Large intestine (tissue), 12 donors: ENCODE results near the gene HTR4. TPM values are rescaled to one million over a fixed set of nuclear protein-coding genes. Genes with fewer than 3 reads are reported as not detected.

Source experiments
- DNase-seq, 2 donors: peaks; one replicate each; pipeline versions ENCODE4 v3.0.0 to v3.0.0-alpha.2; 2013
- H3K27ac ChIP-seq: one replicate; pipeline ENCODE4 v1.5.1; 2013; ENCODE audit warnings: low read length
- H3K27me3 ChIP-seq: 2 replicates; pipeline ENCODE4 v1.6.1; 2013; ENCODE audit warnings: low read length; ENCODE audit not compliant: control insufficient read depth, insufficient read depth
- H3K36me3 ChIP-seq: 2 replicates; pipeline ENCODE4 v1.6.1; 2013; ENCODE audit warnings: low read length; ENCODE audit not compliant: control insufficient read depth, insufficient read depth
- H3K4me1 ChIP-seq: one replicate; pipeline ENCODE4 v1.6.1; 2013; ENCODE audit warnings: low read length; ENCODE audit not compliant: control insufficient read depth, insufficient read depth
- H3K4me3 ChIP-seq: one replicate; pipeline ENCODE4 v1.5.1; 2013; ENCODE audit warnings: low read length
- H3K9me3 ChIP-seq: one replicate; pipeline ENCODE4 v1.6.1; 2013; ENCODE audit warnings: mild to moderate bottlenecking, low read depth, low read length, moderate library complexity; ENCODE audit not compliant: control insufficient read depth
- WGBS: methylation state at CpG from one replicate; pipeline ENCODE4 v1.1.5; 2013; ENCODE audit warnings: low lambda C conversion rate; ENCODE audit not compliant: insufficient coverage; 5-methylcytosine and 5-hydroxymethylcytosine counted together
- long read RNA-seq, 11 donors: transcript quantifications; one replicate each; lab custom pipeline, GENCODE V29; 2026
- polyA plus RNA-seq: library from polyadenylated mRNA; unstranded; fragments of 120-200 nt; gene quantifications from one replicate; pipeline ENCODE4 v1.2.1, GENCODE V29; 2013

Gene HTR4, protein sequence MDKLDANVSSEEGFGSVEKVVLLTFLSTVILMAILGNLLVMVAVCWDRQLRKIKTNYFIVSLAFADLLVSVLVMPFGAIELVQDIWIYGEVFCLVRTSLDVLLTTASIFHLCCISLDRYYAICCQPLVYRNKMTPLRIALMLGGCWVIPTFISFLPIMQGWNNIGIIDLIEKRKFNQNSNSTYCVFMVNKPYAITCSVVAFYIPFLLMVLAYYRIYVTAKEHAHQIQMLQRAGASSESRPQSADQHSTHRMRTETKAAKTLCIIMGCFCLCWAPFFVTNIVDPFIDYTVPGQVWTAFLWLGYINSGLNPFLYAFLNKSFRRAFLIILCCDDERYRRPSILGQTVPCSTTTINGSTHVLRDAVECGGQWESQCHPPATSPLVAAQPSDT
- polyA plus RNA-seq = 4.7 TPM
- long read RNA-seq, donor 1 = 0 reads
- long read RNA-seq, donor 2 = 0 reads
- long read RNA-seq, donor 3 = 0 reads
- long read RNA-seq, donor 4 = 0 reads
- long read RNA-seq, donor 5 = 0 reads
- long read RNA-seq, donor 6 = 0 reads
- long read RNA-seq, donor 7 = 0 reads
- long read RNA-seq, donor 8 = 0 reads
- long read RNA-seq, donor 9 = 0 reads
- long read RNA-seq, donor 10 = 0 reads
- long read RNA-seq, donor 11, partial matches to known transcripts = 0 of 2 reads
- long read RNA-seq, donor 11, other reads (novel, unspliced or antisense) = 0 of 2 reads

DNA sequence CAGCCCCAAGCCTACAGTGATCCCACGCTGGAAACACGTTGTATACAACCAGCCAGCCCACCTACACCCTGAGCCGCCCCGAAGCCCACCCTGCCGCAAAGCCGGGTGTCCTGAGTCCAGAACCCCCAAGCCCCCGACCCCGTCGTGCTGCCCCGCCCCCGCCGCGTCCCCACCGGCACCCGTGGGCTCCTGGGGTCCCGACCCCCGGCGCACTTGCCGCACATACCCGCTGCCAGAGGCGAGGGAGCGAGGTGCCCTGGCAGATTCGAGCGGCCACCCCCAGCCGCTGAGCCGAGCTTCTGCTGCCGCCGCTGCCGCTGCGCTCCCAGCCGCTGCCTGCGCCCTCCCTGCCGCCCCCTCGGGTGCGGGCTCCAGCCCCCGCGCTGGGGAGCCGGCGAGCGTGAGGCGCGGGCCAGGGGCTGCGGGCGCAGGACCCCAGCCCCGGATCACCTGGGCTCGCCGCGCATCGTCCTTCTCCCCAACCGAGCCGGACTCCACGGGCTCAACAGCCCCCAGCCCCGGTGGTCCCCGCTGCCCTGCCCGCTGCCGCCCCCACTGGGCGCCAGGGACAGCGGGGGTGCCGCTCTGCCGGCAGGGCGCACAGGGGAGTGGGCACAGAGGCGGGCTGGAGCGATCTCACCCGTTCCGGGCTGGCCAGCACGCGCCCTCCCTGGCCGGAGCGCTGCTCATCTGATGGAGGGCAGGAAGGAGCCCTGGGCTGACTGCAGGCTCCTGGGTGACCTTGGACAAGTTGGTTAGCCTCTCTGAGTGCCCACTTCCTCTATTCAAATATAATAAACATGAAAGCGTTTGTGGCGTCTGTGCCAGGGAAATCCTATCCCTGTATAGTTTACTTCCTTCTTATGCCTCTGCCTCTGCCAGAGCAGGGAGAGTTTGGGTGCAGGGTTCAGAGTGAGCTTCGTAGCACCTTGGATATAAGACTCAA is at the start of gene HTR4:
TSS of gene HTR4 (minus strand) at position 692 of the 946 bp plus-strand sequence. CDS start 17,513 bp downstream, outside the sequence.
- peaks cover 12% of the 10 kb centered on the region for H3K4me1 ChIP-seq
- H3K27me3 ChIP-seq = peaks cover 5% of the 10 kb centered on the region
- DNase-seq = peak in 1 of 2 donors; percentile 66
- H3K9me3 ChIP-seq = no peaks in the 10 kb centered on the region
- no CpG with 5 or more reads among the region's 72 CpGs for WGBS
- no peaks in the 10 kb centered on the region for H3K36me3 ChIP-seq
- H3K4me3 ChIP-seq = peak within 1 kb of the TSS; percentile 47
- peak within 1 kb of the TSS; percentile 3 for H3K27ac ChIP-seq

DNA sequence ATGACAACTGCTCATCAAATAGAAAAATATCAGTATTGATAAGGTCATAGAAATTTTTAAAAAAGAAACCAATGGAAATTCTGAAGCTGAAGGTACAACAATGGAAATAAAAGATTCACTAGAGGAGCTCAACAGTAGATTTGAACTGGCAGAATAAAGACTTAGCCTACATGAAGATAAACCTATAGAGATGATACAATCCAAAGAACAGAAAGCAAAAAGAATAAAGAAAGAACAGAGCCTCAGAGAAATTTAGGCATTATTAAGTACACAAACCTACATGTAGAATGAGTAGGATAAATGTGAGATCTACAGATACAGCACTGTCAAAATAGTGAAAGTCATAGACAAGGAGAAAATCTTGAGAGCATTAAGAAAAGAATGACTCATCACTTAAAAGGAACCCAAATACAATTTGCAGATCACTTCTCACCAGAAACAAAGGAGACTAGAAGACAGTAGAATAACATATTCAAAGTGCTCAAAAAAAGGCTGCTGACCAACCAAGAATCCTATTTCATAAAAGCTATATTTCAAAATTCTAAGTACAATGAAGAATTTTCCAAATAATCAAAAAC is 47.8 kb upstream of the HTR4 start:
- no peak for DNase-seq
- H3K27ac ChIP-seq = no peak overlapping the region
- H3K27me3 ChIP-seq = no peaks in the 10 kb centered on the region
- no peaks in the 10 kb centered on the region for H3K36me3 ChIP-seq
- H3K4me1 ChIP-seq = no peaks in the 10 kb centered on the region
- H3K4me3 ChIP-seq = no peak overlapping the region
- no peaks in the 10 kb centered on the region for H3K9me3 ChIP-seq

GRCh38 chr5:148699028-148699427 is 44.7 kb upstream of the HTR4 start:
- no CpG with 5 or more reads among the region's 3 CpGs for WGBS
- DNase-seq = no peak
- Histone ChIP-seq H3K4me1 (no peaks in the 10 kb centered on the region), H3K9me3 (no peaks in the 10 kb centered on the region), H3K4me3 (no peak overlapping the region), H3K36me3 (no peaks in the 10 kb centered on the region), H3K27me3 (no peaks in the 10 kb centered on the region), H3K27ac (no peak overlapping the region)

DNA sequence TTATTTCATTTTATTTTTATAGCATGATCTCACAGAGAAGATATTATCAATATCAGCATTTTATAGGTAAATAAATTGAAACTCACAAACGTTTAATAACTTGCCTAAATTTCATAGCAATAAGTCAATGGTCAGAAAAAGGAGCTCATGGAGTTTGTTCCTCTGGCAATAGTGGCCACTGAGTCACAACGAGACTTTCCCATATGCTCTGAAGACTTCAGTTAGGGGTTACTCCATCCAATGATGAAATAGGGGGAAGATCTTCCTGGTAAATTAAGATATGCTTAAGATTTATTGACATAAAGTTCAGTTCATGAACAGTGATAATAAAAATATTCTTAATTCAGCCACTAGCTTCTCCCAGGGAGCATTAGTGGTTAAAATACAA is 43.5 kb upstream of the HTR4 start:
- no peak for DNase-seq
- Histone ChIP-seq H3K9me3 (no peaks in the 10 kb centered on the region), H3K4me3 (no peak overlapping the region), H3K27me3 (no peaks in the 10 kb centered on the region), H3K36me3 (no peaks in the 10 kb centered on the region), H3K27ac (no peak overlapping the region), H3K4me1 (no peaks in the 10 kb centered on the region)
- WGBS = 80% methylated on average over 1 of the region's 2 CpGs

- H3K9me3 ChIP-seq = no peaks in the 10 kb centered on the region
- no peaks in the 10 kb centered on the region for H3K4me1 ChIP-seq
- DNase-seq = no peak
- H3K27me3 ChIP-seq = no peaks in the 10 kb centered on the region
- no peak overlapping the region for H3K27ac ChIP-seq
- WGBS = 89% methylated on average over 3 of the region's 6 CpGs
- no peaks in the 10 kb centered on the region for H3K36me3 ChIP-seq
- no peak overlapping the region for H3K4me3 ChIP-seq
Measured at GRCh38 chr5:148697180-148697808, 43.0 kb upstream of the HTR4 start.

DNA sequence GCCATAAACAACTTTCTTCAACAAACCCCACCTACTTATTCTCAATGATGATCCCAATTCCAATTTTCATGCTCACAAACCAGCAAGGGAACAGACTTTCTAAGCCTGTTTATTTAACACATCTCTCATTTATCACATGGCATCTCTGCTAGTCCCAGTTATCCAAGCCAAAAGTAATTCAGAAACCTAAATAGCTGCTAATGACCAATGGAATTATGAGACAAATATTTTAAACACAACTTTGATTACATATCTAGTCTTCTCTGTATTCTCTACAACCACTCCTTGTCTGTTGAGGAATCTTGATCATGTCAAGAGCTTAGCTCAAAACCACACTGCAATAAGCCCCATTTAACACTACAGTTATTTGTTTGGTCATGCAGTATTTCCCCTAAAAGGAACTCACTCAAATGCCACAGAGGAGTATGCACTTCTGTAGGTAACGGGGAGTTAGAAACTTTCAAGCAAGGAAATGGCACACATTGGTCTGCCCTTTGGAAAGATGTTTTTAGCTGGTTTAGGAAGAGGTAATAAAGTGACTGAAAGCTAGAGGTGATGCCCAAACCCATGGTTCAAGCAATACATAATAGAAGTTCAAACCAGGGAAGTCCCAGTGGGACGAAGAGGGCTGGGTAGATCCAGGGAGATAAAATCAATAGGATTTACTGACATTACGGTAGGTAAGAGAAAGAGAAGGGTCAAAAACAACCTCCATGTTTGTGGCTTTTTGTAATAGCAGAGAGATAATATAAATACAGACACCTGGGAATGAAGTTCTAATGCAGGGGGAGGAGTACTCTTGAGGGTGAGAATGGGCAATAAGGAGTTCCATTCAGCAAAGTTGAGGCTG is 42.1 kb upstream of the HTR4 start:
- no CpG with 5 or more reads among the region's 3 CpGs for WGBS
- Histone ChIP-seq H3K4me3 (no peak overlapping the region), H3K27ac (no peak overlapping the region), H3K36me3 (no peaks in the 10 kb centered on the region), H3K27me3 (no peaks in the 10 kb centered on the region), H3K9me3 (no peaks in the 10 kb centered on the region), H3K4me1 (no peaks in the 10 kb centered on the region)
- no peak for DNase-seq

- no peak overlapping the region for H3K4me3 ChIP-seq
- H3K9me3 ChIP-seq = peaks cover 13% of the 10 kb centered on the region
- no peak for DNase-seq
- H3K36me3 ChIP-seq = no peaks in the 10 kb centered on the region
- no CpG with 5 or more reads among the region's 1 CpG for WGBS
- H3K27ac ChIP-seq = no peak overlapping the region
- H3K4me1 ChIP-seq = no peaks in the 10 kb centered on the region
- no peaks in the 10 kb centered on the region for H3K27me3 ChIP-seq
Measured at GRCh38 chr5:148690945-148691344, 36.6 kb upstream of the HTR4 start.

GRCh38 chr5:148688787-148689186 is 34.5 kb upstream of the HTR4 start:
- H3K36me3 ChIP-seq = no peaks in the 10 kb centered on the region
- DNase-seq = no peak
- no peaks in the 10 kb centered on the region for H3K4me1 ChIP-seq
- no peak overlapping the region for H3K4me3 ChIP-seq
- peaks cover 13% of the 10 kb centered on the region for H3K9me3 ChIP-seq
- no peak overlapping the region for H3K27ac ChIP-seq
- H3K27me3 ChIP-seq = no peaks in the 10 kb centered on the region

DNA sequence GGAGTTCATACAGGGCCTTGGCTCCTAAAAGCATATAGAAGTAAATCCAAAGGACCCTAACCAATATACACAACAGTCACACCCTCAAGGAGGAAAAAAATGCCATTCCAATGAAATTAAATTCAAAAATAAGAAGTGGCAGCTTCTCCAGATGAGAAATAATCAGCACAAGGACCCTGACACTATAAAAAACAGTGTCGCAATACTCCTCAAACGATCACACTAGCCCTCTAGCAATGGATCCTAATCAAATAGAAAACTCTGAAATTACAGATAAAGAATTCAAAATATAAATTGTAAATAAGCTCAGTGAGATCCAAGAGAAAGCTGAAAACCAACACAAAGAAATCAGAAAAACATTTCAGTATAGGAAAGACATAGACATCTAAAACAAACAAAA is 33.5 kb upstream of the HTR4 start:
- no peaks in the 10 kb centered on the region for H3K27me3 ChIP-seq
- DNase-seq = no peak
- H3K36me3 ChIP-seq = no peaks in the 10 kb centered on the region
- no peak overlapping the region for H3K4me3 ChIP-seq
- no peak overlapping the region for H3K27ac ChIP-seq
- WGBS = no CpG with 5 or more reads among the region's 2 CpGs
- H3K9me3 ChIP-seq = peaks cover 13% of the 10 kb centered on the region
- H3K4me1 ChIP-seq = no peaks in the 10 kb centered on the region
